T-cell (primary cell): ENCODE results near the gene CDC42BPB. TPM values are rescaled to one million over a fixed set of nuclear protein-coding genes. Genes with fewer than 3 reads are reported as not detected.

Source experiments
- ATAC-seq, 4 experiments: fragments of 200-7000 bp in 3 of 4; fragments of 150-1000 bp in 1 of 4; cut with Tn5 transposase; replicated peaks in 1 of 4; 1 replicate in 3 of 4; 2 replicates in 1 of 4; pipeline ENCODE4 v1.10.0; 2021; ENCODE audit warnings: moderate library complexity in 3 of 4, mild to moderate bottlenecking in 2 of 4, moderate number of reproducible peaks in 1 of 4
- CTCF ChIA-PET, 2 donors: fragments of 300-600 bp; sonication (Branson Sonifier 250); formaldehyde crosslinking; loops; one replicate each; lab custom pipeline; 2022; ENCODE audit warnings: antibody characterized with exemption in 2 of 2; lab: Charles Lee
- POLR2A ChIA-PET, 2 donors: fragments of 300-600 bp; sonication (Branson Sonifier 250); formaldehyde crosslinking; loops; one replicate each; lab custom pipeline; 2022; ENCODE audit warnings: antibody characterized with exemption in 2 of 2; lab: Charles Lee
- DNase-seq, 35 experiments: peaks; one replicate each; pipeline versions ENCODE4 v3.0.0 to v3.0.0-alpha.2; 2013 to 2023
- H3K27ac ChIP-seq: one replicate; pipeline ENCODE4 v1.5.1; 2013; ENCODE audit warnings: low read length
- H3K27me3 ChIP-seq, 2 experiments: replicated peaks in 1 of 2; 1 replicate in 1 of 2; 2 replicates in 1 of 2; pipeline versions ENCODE4 v1.6.1 to v1.7.0; 2013; ENCODE audit warnings: low read length in 1 of 2, mixed read lengths in 1 of 2; ENCODE audit not compliant: control insufficient read depth in 2 of 2, insufficient read depth in 2 of 2; ENCODE audit errors: extremely low read depth in 1 of 2
- H3K36me3 ChIP-seq, 2 donors: 1 replicate in 1 of 2; 2 replicates in 1 of 2; pipeline versions ENCODE4 v1.6.1 to v1.7.0; 2013; ENCODE audit warnings: low read length in 1 of 2; ENCODE audit not compliant: control insufficient read depth in 2 of 2, insufficient read depth in 1 of 2; ENCODE audit errors: extremely low read depth in 1 of 2
- H3K4me1 ChIP-seq, 2 experiments: 1 replicate in 1 of 2; 2 replicates in 1 of 2; pipeline versions ENCODE4 v1.6.1 to v1.7.0; 2013; ENCODE audit warnings: low read length in 2 of 2, mixed read lengths in 1 of 2; ENCODE audit not compliant: insufficient read depth in 2 of 2, control insufficient read depth in 1 of 2; ENCODE audit errors: extremely low read depth in 1 of 2
- H3K4me3 ChIP-seq, 2 donors: 1 replicate in 1 of 2; 2 replicates in 1 of 2; pipeline versions ENCODE4 v1.5.1 to v1.7.0; 2013; ENCODE audit warnings: mild to moderate bottlenecking in 2 of 2, low read length in 1 of 2, moderate library complexity in 1 of 2; ENCODE audit not compliant: control insufficient read depth in 1 of 2; ENCODE audit errors: extremely low read depth in 1 of 2
- H3K9me3 ChIP-seq: 2 replicates; pipeline ENCODE4 v1.7.0; 2013
- H3K27ac Mint-ChIP-seq, 2 donors: one replicate each; pipeline ENCODE4 v1.8.0; 2020 to 2021; ENCODE audit warnings: mild to moderate bottlenecking in 2 of 2, mixed read lengths in 2 of 2
- H3K27me3 Mint-ChIP-seq, 2 donors: one replicate each; pipeline ENCODE4 v1.8.0; 2021 to 2022; ENCODE audit warnings: mixed read lengths in 2 of 2
- H3K36me3 Mint-ChIP-seq: one replicate; pipeline ENCODE4 v1.8.0; 2021; ENCODE audit warnings: mixed read lengths
- H3K4me1 Mint-ChIP-seq, 3 donors: one replicate each; pipeline ENCODE4 v1.8.0; 2020 to 2022; ENCODE audit warnings: mixed read lengths in 3 of 3, mild to moderate bottlenecking in 1 of 3
- H3K4me3 Mint-ChIP-seq, 3 donors: one replicate each; pipeline ENCODE4 v1.8.0; 2020 to 2022; ENCODE audit warnings: mild to moderate bottlenecking in 3 of 3, mixed read lengths in 3 of 3, moderate library complexity in 3 of 3
- H3K9me3 Mint-ChIP-seq, 3 donors: one replicate each; pipeline ENCODE4 v1.8.0; 2020 to 2022; ENCODE audit warnings: mixed read lengths in 3 of 3
- WGBS: methylation state at CpG from one replicate; pipeline ENCODE4 v1.1.5; 2013; ENCODE audit warnings: missing lambda C conversion rate; ENCODE audit not compliant: insufficient coverage; 5-methylcytosine and 5-hydroxymethylcytosine counted together
- total RNA-seq, 35 experiments: library from RNA in 6 of 35; stranded (reverse) in 6 of 35; fragments of 120-200 nt in 1 of 35; gene quantifications; one replicate each; pipeline versions ENCODE4 v1.2.1 to v1.2.4 and lab custom pipeline; 2013 to 2026

CDC42BPB gene
- total RNA-seq, 5 donors from 2014 or later (not counting 1 experiment from before 2014, with no cell fraction given), result 5.3 to 17.5 (median 11.2) TPM

DNA sequence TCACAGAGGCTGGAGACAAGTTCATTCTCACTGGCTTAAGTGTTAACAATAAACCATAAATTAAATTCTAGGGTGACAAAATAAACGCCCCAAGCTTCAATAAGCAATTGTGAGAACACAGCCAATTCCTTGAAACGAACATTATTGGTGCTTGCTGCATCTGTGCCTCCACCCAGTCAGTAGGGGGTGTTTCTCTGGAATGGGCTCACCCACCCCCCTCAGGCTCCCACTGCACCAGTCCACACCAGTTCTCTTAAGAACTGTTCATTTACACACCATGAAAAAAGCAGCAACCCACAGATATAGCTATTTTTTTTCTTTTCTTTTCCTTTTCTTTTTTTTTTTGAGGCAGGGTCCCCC lies 34.7 kb downstream of the CDC42BPB start:
- H3K9me3 ChIP-seq, result no peaks in the 10 kb centered on the region
- POLR2A ChIA-PET, result interaction anchor here in 1 of 2 donors (0.6 kb wide), 1 partner anchor 224 kb away, joined by 3 read pairs; no protein-coding TSS in a partner anchor
- Mint-ChIP-seq H3K27me3 (peaks cover 10 to 25% of the 10 kb centered on the region in 2 donors), H3K9me3 (no peaks in the 10 kb centered on the region), H3K4me3 (no peak overlapping the region), H3K36me3 (no peaks in the 10 kb centered on the region), H3K27ac (no peak overlapping the region), H3K4me1 (peaks cover 0 to 10% (median 0%) of the 10 kb centered on the region in 3 donors)
- ATAC-seq (no peak), DNase-seq (no peak)
- 55% methylated on average over 2 of the region's 2 CpGs for WGBS
- CTCF ChIA-PET, result interaction anchor here in 1 of 2 donors (0.7 kb wide), 1 partner anchor 371 kb away, joined by 3 read pairs; no protein-coding TSS in a partner anchor
- no peak overlapping the region for H3K4me3 ChIP-seq
- no peaks in the 10 kb centered on the region for H3K36me3 ChIP-seq
- peaks cover 0 to 21% of the 10 kb centered on the region in 2 experiments for H3K4me1 ChIP-seq
- no peak overlapping the region for H3K27ac ChIP-seq
- H3K27me3 ChIP-seq, result peaks cover 0 to 27% of the 10 kb centered on the region in 2 experiments

DNA sequence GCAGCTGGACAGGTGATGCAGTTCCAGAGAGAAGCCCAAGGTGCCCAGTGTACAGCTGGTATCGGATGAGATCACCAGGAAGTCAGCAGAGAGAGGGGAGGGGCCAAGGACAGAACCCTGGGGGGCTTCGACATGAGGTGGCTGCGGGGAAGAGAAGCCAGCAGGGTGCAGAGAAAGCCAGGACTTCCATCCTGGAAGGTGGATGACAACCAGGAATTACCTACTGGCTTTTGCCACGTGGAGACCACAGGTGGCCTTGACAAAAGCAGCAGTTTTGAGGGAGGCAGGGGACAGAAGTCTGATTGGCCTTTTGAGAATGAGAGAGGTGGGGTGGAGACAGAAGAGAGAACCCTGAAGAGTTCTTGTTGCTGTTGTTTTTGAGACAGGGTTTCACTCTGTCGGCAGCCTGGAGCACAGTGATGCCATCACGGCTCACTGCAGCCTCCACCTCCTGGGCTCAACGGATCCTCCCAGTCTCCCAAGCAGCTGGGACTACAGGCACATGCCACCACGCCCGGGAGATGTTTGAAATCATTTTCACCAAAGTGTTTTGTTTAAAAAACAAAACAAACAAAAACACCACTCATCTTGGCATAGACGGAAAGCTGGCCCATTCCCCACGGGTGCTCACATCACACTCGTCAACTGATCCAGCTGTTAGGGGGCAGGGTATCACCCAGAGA lies 35.2 kb downstream of the CDC42BPB start:
- Histone ChIP-seq H3K27ac (no peak overlapping the region), H3K9me3 (no peaks in the 10 kb centered on the region), H3K4me1 (peaks cover 0 to 21% of the 10 kb centered on the region in 2 experiments), H3K27me3 (peaks cover 0 to 27% of the 10 kb centered on the region in 2 experiments), H3K4me3 (no peak overlapping the region), H3K36me3 (no peaks in the 10 kb centered on the region)
- peaks cover 0 to 10% (median 0%) of the 10 kb centered on the region in 3 donors for H3K4me1 Mint-ChIP-seq
- ChIA-PET POLR2A (interaction anchor here in 1 of 2 donors (0.6 kb wide), 1 partner anchor 223 kb away, joined by 3 read pairs; no protein-coding TSS in a partner anchor), CTCF (interaction anchor here in 1 of 2 donors (0.7 kb wide), 1 partner anchor 370 kb away, joined by 3 read pairs; no protein-coding TSS in a partner anchor)
- H3K27ac Mint-ChIP-seq, result no peak overlapping the region
- DNase-seq, result no peak
- H3K4me3 Mint-ChIP-seq, result peak overlapping the region in 1 of 3 donors; percentile 70
- H3K9me3 Mint-ChIP-seq, result no peaks in the 10 kb centered on the region
- H3K36me3 Mint-ChIP-seq, result no peaks in the 10 kb centered on the region
- ATAC-seq, result peak in 2 of 4 experiments; percentile 33 to 52
- peaks cover 10 to 25% of the 10 kb centered on the region in 2 donors for H3K27me3 Mint-ChIP-seq
- WGBS, result 77% methylated on average over 6 of the region's 12 CpGs

DNA sequence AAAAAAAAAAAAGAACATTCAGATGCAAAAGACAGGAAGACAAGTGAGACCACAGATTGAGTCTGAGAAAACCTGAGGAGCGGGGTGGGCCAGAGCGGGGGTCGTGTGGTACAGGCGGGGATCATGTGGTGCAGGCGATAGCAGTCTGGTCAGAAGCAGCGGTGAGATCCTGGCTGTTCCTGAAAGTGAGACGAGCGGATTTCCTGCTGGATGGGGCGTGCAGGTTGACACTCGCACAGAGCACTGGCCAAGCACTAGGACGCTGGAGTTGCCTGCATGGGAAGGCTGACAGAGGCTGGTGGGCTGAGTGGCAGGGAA lies 35.7 kb downstream of the CDC42BPB start:
- H3K4me3 ChIP-seq, result no peak overlapping the region
- H3K27ac Mint-ChIP-seq, result no peak overlapping the region
- ChIA-PET CTCF (no interaction called here), POLR2A (interaction anchor here in 1 of 2 donors (0.7 kb wide), 1 partner anchor 10 kb away, joined by 7 read pairs; no protein-coding TSS in a partner anchor)
- peaks cover 0 to 32% of the 10 kb centered on the region in 2 experiments for H3K27me3 ChIP-seq
- ATAC-seq (peak in 2 of 4 experiments; percentile 20 to 22), DNase-seq (peak in 1 of 35 experiments; percentile 6)
- no peak overlapping the region for H3K27ac ChIP-seq
- H3K9me3 Mint-ChIP-seq, result no peaks in the 10 kb centered on the region
- 35% methylated on average over 11 of the region's 11 CpGs for WGBS
- H3K36me3 ChIP-seq, result no peaks in the 10 kb centered on the region
- no peaks in the 10 kb centered on the region for H3K36me3 Mint-ChIP-seq
- H3K4me3 Mint-ChIP-seq, result peak overlapping the region in 1 of 3 donors; percentile 70
- H3K4me1 Mint-ChIP-seq, result peaks cover 0 to 10% (median 0%) of the 10 kb centered on the region in 3 donors
- H3K4me1 ChIP-seq, result peaks cover 0 to 21% of the 10 kb centered on the region in 2 experiments
- H3K27me3 Mint-ChIP-seq, result peaks cover 10 to 25% of the 10 kb centered on the region in 2 donors
- H3K9me3 ChIP-seq, result no peaks in the 10 kb centered on the region

DNA sequence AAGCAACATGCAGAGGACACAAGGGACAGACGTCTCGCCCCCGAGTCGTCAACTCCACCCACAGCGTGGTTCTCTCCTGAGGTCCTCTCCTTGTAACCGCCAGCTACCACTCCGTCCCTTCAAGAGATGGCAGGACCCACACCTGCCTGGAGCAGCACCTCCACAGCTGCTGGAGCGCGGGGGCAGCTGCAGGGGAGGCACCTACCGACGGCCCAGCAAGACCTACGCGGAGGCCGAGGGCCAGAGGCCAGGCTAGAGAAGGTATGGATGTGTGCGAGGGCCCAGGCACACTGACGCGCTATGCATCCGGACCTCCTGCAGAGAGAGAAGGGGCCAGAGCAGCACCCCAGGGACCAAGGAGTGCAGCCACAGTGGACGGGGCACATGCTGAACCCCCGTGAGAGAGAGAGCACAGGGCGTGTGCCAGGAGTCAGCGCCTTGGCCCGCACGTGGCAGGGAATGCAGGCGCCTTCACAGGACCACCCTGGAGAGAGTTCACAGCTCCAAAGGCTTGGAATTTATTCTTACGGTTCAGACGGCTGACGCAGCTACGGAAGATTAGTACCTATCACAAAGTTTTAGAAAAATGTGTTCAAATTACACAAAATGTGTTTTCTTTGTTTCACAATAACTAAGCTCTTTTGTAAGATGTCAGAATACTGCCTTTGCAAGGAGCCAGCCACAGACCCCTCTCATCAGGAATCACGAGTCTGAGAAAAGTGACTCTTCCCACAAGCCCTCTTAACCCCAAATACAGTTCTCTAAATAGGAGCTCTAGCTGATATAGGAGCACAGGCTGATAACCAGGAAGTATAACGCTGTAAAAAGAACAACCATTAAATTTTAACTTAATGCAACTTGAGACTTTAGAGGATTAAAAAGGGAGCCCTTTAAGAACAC lies 36.8 kb downstream of the CDC42BPB start:
- H3K9me3 ChIP-seq, result no peaks in the 10 kb centered on the region
- DNase-seq (no peak), ATAC-seq (no peak)
- Mint-ChIP-seq H3K36me3 (no peaks in the 10 kb centered on the region), H3K9me3 (no peaks in the 10 kb centered on the region), H3K4me1 (peaks cover 0 to 10% (median 0%) of the 10 kb centered on the region in 3 donors), H3K27ac (no peak overlapping the region), H3K4me3 (peak overlapping the region in 1 of 3 donors; percentile 20), H3K27me3 (peaks cover 10 to 25% of the 10 kb centered on the region in 2 donors)
- ChIA-PET POLR2A (interaction anchor here in 1 of 2 donors (0.7 kb wide), 1 partner anchor 9 kb away, joined by 7 read pairs; no protein-coding TSS in a partner anchor), CTCF (no interaction called here)
- H3K4me1 ChIP-seq, result peaks cover 0 to 21% of the 10 kb centered on the region in 2 experiments
- no peak overlapping the region for H3K4me3 ChIP-seq
- 90% methylated on average over 29 of the region's 31 CpGs for whole genome bisulfite sequencing
- H3K27me3 ChIP-seq, result peaks cover 0 to 37% of the 10 kb centered on the region in 2 experiments
- H3K36me3 ChIP-seq, result no peaks in the 10 kb centered on the region
- no peak overlapping the region for H3K27ac ChIP-seq

DNA sequence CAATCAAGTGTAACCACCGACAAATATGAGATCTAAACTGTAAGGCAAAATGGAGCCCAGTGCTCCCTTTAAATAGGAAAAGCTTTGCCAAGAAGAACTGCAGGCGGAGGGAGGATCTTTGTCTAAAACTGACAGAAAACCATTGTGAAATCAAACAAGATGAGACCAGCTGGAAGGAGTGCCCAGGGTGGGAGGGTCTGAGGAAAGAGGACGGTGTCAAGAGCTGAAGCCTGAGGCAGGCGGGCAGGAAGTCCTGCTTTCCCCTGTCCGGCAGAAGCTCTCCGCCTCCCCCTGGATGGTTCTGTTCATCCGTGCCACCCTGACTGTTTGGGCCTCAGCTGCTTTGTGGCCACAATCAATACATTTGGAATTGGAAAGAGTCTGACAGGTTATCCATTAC lies 37.5 kb downstream of the CDC42BPB start:
- CTCF ChIA-PET, result no interaction called here
- 77% methylated on average over 7 of the region's 7 CpGs for WGBS

DNA sequence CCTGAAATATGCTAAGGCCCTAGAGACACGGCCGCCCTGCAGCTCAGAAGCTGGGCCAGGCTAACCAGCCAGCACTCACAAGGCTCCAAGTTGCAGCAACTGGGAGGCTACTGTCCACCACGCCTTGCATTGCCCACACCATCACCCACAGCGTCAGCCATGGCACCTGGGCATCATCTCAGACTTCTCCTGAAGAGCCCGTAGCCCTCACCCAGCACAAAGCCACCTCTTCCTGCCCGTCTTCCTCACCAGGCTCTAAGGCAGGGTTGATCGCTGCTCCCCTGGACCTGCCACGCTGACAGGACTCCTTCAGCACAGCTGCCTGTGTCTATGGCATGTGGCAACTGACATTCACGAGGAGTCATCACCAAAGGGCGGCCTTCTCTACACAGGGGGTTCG lies 38.1 kb downstream of the CDC42BPB start:
- no peak overlapping the region for H3K4me3 ChIP-seq
- H3K9me3 ChIP-seq, result no peaks in the 10 kb centered on the region
- peaks cover 0 to 21% of the 10 kb centered on the region in 2 experiments for H3K4me1 ChIP-seq
- no peaks in the 10 kb centered on the region for H3K36me3 ChIP-seq
- H3K4me1 Mint-ChIP-seq, result peaks cover 8 to 10% (median 8%) of the 10 kb centered on the region in 3 donors
- H3K27ac Mint-ChIP-seq, result no peak overlapping the region
- POLR2A ChIA-PET, result no interaction called here
- DNase-seq, result no peak
- no peaks in the 10 kb centered on the region for H3K9me3 Mint-ChIP-seq
- H3K27me3 Mint-ChIP-seq, result peaks cover 14 to 19% of the 10 kb centered on the region in 2 donors
- peaks cover 0 to 41% of the 10 kb centered on the region in 2 experiments for H3K27me3 ChIP-seq
- ATAC-seq, result no peak
- no peaks in the 10 kb centered on the region for H3K36me3 Mint-ChIP-seq
- CTCF ChIA-PET, result no interaction called here
- no peak overlapping the region for H3K4me3 Mint-ChIP-seq
- no peak overlapping the region for H3K27ac ChIP-seq
- WGBS, result 81% methylated on average over 10 of the region's 11 CpGs

More for the DNA sequence above, 37.5 kb downstream of the CDC42BPB start:
- H3K36me3 Mint-ChIP-seq, result no peaks in the 10 kb centered on the region
- Histone ChIP-seq H3K4me3 (no peak overlapping the region), H3K27me3 (peaks cover 0 to 41% of the 10 kb centered on the region in 2 experiments), H3K4me1 (peaks cover 0 to 21% of the 10 kb centered on the region in 2 experiments), H3K9me3 (no peaks in the 10 kb centered on the region), H3K36me3 (no peaks in the 10 kb centered on the region), H3K27ac (no peak overlapping the region)
- no peaks in the 10 kb centered on the region for H3K9me3 Mint-ChIP-seq
- H3K27ac Mint-ChIP-seq, result no peak overlapping the region
- no peak overlapping the region for H3K4me3 Mint-ChIP-seq
- peaks cover 3 to 10% (median 4%) of the 10 kb centered on the region in 3 donors for H3K4me1 Mint-ChIP-seq
- ATAC-seq, result no peak
- H3K27me3 Mint-ChIP-seq, result peaks cover 10 to 21% of the 10 kb centered on the region in 2 donors
- DNase-seq, result no peak
- POLR2A ChIA-PET, result no interaction called here
